ENCODE measurements around the gene MRPS6.

Gene MRPS6

GRCh38 chr21:34061983-34062382 is 11.4 kb upstream of the MRPS6 start:
- Histone ChIP-seq H3K4me1 (ENCODE audit: insufficient read depth, poor library complexity, severe bottlenecking) (no peaks in the 10 kb centered on the region), H3K27me3 (ENCODE audit: insufficient read depth, poor library complexity, severe bottlenecking) (no peaks in the 10 kb centered on the region), H3K9me3 (ENCODE audit: severe bottlenecking) (no peaks in the 10 kb centered on the region), H3K36me3 (ENCODE audit: low read depth) (no peaks in the 10 kb centered on the region), H3K27ac (ENCODE audit: poor library complexity, severe bottlenecking) (no peak overlapping the region), H3K4me3 (ENCODE audit: severe bottlenecking) (no peak overlapping the region)
- DNase-seq (ENCODE audit: low spot score) (no peak), ATAC-seq (ENCODE audit: low read depth) (peak; percentile 49; the same call in 1 of the 3 replicates)
- TF ChIP-seq CTCF (IDR thresholded peaks at IDR 0.05; ENCODE audit: poor library complexity, severe bottlenecking): no peak

GRCh38 chr21:34065027-34065426 is 8.4 kb upstream of the MRPS6 start:
- Histone ChIP-seq H3K9me3 (ENCODE audit: severe bottlenecking) (no peaks in the 10 kb centered on the region), H3K4me1 (ENCODE audit: insufficient read depth, poor library complexity, severe bottlenecking) (no peaks in the 10 kb centered on the region), H3K36me3 (ENCODE audit: low read depth) (no peaks in the 10 kb centered on the region), H3K27me3 (ENCODE audit: insufficient read depth, poor library complexity, severe bottlenecking) (no peaks in the 10 kb centered on the region), H3K27ac (ENCODE audit: poor library complexity, severe bottlenecking) (no peak overlapping the region), H3K4me3 (ENCODE audit: severe bottlenecking) (no peak overlapping the region)
- no peak for ATAC-seq (ENCODE audit: low read depth)
- DNase-seq (ENCODE audit: low spot score): no peak
- TF ChIP-seq CTCF (IDR thresholded peaks at IDR 0.05; ENCODE audit: poor library complexity, severe bottlenecking): no peak

DNA sequence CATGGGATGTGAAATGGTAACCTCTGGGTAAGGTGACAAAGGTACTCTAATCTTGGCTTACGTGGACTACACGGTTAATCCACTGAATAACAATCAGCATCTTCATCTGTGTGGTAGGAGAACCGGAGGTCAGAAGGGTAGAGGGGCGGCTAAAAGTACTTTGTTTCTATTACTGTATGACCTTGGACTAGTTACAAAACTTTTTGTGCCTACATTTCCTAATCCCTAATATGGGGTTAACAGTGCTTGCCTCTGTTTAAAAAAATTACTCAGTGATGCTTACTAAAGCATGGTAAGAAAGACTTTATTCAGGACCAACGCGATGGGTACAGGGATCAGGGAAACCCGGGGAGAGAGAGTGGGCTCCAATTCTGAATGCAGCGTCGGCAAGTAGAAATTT is 1.7 kb upstream of the MRPS6 start:
- no peak overlapping the region for H3K27ac ChIP-seq (ENCODE audit: poor library complexity, severe bottlenecking)
- peaks cover 5% of the 10 kb centered on the region for H3K36me3 ChIP-seq (ENCODE audit: low read depth)
- no peak for TF ChIP-seq CTCF (IDR thresholded peaks at IDR 0.05; ENCODE audit: poor library complexity, severe bottlenecking)
- DNase-seq (ENCODE audit: low spot score) (no peak), ATAC-seq (ENCODE audit: low read depth) (no peak)
- H3K4me1 ChIP-seq (ENCODE audit: insufficient read depth, poor library complexity, severe bottlenecking): peaks cover 13% of the 10 kb centered on the region
- no peaks in the 10 kb centered on the region for H3K27me3 ChIP-seq (ENCODE audit: insufficient read depth, poor library complexity, severe bottlenecking)
- H3K9me3 ChIP-seq (ENCODE audit: severe bottlenecking): no peaks in the 10 kb centered on the region
- no peak overlapping the region for H3K4me3 ChIP-seq (ENCODE audit: severe bottlenecking)

DNA sequence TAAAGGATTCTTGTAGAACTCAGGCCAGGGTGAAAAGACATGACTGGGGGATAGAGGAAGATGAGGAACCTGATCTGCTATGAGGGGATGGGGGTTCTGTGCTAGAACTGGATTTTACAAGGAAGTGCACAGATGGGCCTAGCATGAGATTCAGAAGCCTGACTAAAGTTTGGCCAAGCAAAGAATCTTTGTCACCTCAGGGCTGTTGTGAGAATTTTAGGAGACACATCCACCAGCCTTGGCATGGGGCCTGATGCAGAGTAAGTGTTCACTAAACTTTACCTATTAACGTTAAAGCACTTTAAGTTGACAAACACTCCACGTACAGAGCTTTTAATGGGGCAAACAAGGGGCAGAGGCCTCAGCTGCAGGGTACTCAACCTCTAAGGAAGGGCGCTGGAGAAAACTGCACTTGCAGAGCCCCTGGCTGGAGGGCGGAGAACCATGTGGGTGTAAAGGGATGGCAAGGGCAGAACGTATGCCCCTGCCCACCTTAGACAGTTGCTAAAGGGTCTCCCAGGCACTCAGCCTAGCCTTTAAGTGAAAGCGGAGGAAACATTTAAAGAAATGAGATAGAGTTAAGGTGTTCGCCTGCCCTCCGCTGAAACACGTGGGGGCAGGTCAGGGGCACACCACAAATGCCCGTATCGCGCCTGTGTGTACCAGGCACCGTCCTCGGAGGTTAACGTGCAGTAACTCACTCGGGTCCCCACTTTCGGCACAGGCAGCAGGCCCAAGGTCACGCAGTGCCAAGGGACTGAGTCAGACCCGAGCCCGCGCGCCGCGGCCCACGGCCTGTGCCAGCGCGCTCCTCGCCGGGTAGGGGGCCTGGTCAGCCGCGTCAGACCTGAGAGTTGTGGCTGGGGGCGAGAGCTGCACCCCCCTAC is 990 bp upstream of the MRPS6 start:
- Histone ChIP-seq H3K9me3 (ENCODE audit: severe bottlenecking) (no peaks in the 10 kb centered on the region), H3K27me3 (ENCODE audit: insufficient read depth, poor library complexity, severe bottlenecking) (no peaks in the 10 kb centered on the region), H3K27ac (ENCODE audit: poor library complexity, severe bottlenecking) (peak overlapping the region; percentile 55), H3K36me3 (ENCODE audit: low read depth) (peaks cover 9% of the 10 kb centered on the region), H3K4me1 (ENCODE audit: insufficient read depth, poor library complexity, severe bottlenecking) (peaks cover 13% of the 10 kb centered on the region), H3K4me3 (ENCODE audit: severe bottlenecking) (peak overlapping the region; percentile 75)
- no peak for DNase-seq (ENCODE audit: low spot score)
- ATAC-seq (ENCODE audit: low read depth): peak; percentile 32
- no peak for TF ChIP-seq CTCF (IDR thresholded peaks at IDR 0.05; ENCODE audit: poor library complexity, severe bottlenecking)

DNA sequence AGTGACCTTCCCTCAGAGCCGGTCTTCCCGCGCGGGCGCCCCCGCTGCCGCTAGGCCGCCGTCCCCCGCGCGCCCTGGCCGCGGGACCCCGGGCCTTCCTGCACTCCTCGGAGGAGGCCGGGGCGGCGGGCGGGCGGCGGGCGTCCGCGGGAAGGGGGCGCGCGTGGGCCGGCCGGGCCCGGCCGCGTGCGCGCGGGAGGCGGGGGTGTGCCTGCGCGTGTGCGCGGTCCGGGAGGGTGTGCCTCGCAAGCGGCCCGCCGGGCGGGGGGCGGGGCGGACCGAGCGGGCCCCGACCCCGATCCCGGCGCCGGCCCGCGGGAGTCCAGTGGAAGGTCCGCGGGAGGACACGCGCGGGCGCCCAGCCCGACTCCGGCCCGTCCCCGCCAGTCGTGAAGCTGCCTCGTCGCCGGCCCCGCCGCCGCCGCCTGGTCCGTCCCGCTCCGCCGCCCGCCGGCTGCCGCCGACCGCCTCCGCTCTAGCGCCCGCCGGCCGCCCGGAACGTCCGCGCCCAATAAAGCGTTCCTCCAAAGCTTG is 438 bp downstream of the MRPS6 start:
- Histone ChIP-seq H3K4me3 (ENCODE audit: severe bottlenecking) (peak overlapping the region; percentile 75), H3K27me3 (ENCODE audit: insufficient read depth, poor library complexity, severe bottlenecking) (no peaks in the 10 kb centered on the region), H3K27ac (ENCODE audit: poor library complexity, severe bottlenecking) (peak overlapping the region; percentile 55), H3K4me1 (ENCODE audit: insufficient read depth, poor library complexity, severe bottlenecking) (peaks cover 13% of the 10 kb centered on the region), H3K36me3 (ENCODE audit: low read depth) (peaks cover 19% of the 10 kb centered on the region), H3K9me3 (ENCODE audit: severe bottlenecking) (no peaks in the 10 kb centered on the region)
- ATAC-seq (ENCODE audit: low read depth) (peak; percentile 46), DNase-seq (ENCODE audit: low spot score) (no peak)
- TF ChIP-seq CTCF (IDR thresholded peaks at IDR 0.05; ENCODE audit: poor library complexity, severe bottlenecking): no peak

Data from RWPE2 (cell line).